ENCODE measurements around the gene ELK4.
A peak's percentile ranks its signal among the peaks of the same experiment; 100 is the strongest.

ELK4 gene

GRCh38 chr1:205630241-205630640 is 1.6 kb downstream of the ELK4 start:
- DNase-seq (ENCODE audit: low read depth): peak; percentile 54

- no peak for DNase-seq (ENCODE audit: low read depth)
These were observed 2.1 kb downstream of the ELK4 start for GRCh38 chr1:205629751-205630150.

DNA sequence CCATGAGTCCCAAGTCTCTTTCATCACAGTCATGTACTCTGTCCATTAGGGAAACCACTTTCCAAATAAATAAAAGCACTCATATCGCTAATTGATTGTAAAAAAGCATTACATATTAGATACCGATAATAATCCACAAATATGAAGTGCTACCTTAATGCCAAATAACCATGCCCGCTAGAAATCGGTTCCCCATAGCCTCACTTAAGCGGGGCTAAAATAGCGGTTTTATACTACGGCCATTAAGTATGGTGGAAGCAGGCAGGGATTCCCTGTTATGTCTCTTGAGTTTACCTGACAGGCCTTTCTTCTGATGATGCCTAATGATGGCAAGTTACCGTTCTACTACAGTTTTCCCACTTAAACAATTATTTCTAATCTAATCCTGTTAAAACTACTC is 3.9 kb downstream of the ELK4 start:
- no peak for DNase-seq (ENCODE audit: low read depth)

DNA sequence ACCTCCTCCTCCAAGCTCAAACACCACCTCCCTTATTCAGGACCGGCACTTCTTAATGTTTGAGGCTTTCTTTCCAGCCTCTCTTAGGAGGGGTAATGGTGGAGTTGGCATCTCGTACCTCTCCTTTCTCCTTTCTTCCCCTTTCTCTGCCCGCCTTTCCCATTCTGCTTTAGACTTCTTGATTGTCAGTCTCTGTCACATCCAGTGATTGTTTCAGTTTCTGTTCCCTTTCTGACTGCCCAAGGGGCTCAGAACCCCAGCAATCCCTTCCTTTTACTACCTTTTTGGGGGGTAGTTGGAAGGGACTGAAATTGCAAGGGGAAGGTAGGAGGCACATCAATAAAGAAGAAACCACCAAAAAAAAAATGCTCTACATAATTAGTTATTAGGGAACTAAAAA is 5.6 kb downstream of the ELK4 start:
- no peak for DNase-seq (ENCODE audit: low read depth)

DNA sequence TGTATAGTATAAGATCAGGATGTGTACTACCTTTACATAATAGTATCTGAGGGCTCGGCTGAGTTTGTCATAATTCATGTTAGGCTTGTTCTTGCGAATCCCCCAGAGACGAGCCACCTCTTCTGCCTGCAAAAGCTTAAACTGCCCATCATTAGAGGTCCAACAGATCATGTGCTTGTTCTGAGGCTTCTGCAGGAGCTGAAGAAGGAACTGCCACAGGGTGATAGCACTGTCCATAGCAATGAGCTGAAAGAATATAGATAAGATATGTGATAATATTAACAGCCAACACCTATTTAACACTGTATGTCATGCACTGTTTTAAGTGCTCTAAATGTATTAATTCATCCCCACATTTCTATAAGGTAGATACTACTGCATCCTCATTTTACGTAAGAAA is 8.2 kb downstream of the ELK4 start:
- DNase-seq (ENCODE audit: low read depth): no peak

- no peak for DNase-seq (ENCODE audit: low read depth)
These were observed 11.5 kb downstream of the ELK4 start for GRCh38 chr1:205620269-205620668.

DNA sequence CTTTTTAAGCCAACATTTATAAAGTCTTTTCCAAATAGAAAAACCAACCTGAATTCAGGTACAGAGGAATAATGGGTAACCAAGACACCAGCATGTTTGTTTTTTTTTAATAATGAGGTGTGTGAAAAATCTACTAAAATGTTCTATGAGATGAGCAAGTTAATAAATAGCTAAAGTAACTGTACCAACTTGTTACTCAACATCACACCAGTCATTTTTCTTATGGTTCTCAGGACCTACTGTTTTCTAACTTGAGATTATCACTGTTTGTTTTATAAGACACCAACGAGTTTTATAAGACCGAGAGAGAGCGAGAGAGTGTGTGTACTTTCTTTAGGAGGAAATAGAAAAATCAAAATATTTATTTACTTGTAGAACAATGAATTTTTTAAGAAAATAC is 12.4 kb downstream of the ELK4 start:
- DNase-seq (ENCODE audit: low read depth): no peak

- no peak for DNase-seq (ENCODE audit: low read depth)
These were observed 15.1 kb downstream of the ELK4 start for GRCh38 chr1:205616563-205617293.

DNA sequence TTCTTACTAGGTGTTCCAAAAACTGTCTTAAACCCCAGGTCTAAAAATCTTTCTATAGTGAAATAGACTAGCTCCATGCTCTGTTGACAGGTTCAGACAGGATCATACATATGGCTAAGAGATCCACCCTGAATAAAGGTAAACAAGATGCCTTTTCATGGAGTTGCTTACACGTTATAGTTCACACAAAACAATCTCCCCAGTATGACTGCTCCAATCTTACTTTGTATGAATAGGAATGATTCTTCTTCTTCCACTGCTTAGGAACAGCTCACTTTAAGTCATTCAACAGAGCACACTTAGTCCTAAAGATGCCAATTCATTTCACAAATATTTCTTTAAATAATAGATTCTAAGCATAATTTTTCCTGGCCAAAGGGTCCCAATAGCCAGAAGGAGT is 16.0 kb downstream of the ELK4 start:
- DNase-seq (ENCODE audit: low read depth): no peak

DNA sequence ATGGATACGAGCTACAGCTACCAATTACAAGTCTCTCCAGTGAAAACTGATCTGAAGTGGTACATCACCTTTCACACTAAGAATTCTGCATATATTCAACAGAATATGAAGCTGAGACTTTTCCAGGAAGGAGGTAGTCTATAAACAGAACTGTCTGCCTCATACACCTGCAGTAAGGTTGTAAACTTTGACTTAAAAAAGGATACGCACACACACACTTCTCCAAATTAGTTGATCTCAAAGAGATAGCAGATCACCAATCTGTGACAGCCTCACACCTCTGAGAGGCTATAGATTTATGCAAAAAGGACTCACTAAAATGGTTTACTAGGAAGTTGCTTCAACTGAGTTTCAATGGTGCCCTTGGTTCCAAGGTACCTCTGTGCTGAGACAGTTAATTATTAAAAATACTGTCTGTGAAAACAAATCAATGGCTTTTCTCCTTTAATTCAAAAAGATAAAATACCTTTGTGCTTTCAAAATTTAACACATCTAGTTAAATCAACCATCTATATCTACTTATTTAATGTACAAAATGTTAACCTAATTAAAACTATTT is 17.9 kb downstream of the ELK4 start:
- DNase-seq (ENCODE audit: low read depth): no peak

DNA sequence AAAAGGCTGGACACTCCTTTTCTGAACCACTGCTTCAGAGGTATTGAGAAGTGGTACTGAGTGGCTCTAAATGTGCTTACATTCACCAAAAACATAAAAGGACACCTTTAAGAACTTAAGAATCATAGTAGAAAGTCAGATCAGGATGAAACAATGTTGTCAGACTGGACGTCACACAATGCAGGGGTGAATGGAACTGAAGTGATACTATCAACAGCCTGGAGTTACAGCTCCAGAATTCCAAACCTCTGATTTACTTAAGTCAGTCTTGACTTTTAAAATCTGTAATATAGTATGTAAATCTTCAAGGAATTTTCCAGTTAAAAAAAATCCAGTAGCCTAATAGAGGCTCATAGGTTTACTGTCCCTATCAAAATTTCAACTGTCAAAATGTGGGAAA is 19.3 kb downstream of the ELK4 start:
- no peak for DNase-seq (ENCODE audit: low read depth)

- no peak for DNase-seq (ENCODE audit: low read depth)
These were observed 19.7 kb downstream of the ELK4 start for GRCh38 chr1:205612104-205612503.

DNA sequence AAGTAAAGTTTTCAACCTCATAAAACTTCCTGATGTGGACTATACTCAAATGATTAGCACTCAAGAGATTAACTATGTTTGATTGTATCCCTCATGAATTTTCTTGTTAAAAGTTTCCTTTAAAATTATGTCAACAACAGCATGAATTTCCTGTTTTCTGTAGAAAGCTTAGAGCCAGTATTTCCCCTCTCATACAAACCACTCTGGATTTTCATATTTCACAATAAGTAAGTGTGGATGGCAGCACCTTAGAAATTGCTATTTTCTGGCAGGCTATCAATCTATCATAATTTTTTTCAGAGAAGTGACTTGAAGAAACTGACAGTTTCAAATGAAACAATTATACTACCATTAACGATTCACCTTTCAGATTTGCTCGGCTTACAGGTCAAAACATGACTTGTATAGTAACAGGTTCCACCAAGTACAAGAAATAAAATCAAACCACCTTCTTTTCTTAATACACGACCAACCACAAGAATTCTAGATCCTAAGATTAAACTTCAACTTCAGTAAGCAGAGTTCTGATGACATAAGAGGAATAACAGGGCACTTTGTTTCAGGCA is 20.8 kb downstream of the ELK4 start:
- peak; percentile 17 for DNase-seq (ENCODE audit: low read depth)

- peak; percentile 57 for DNase-seq (ENCODE audit: low read depth)
These were observed 21.8 kb downstream of the ELK4 start for GRCh38 chr1:205610036-205610435.

- no peak for DNase-seq (ENCODE audit: low read depth)
These were observed 26.8 kb downstream of the ELK4 start for GRCh38 chr1:205604825-205605505.

GRCh38 chr1:205604059-205604458 is 27.8 kb downstream of the ELK4 start:
- DNase-seq (ENCODE audit: low read depth): no peak

- DNase-seq (ENCODE audit: low read depth): no peak
These were observed 30.6 kb downstream of the ELK4 start for GRCh38 chr1:205601205-205601604.

DNA sequence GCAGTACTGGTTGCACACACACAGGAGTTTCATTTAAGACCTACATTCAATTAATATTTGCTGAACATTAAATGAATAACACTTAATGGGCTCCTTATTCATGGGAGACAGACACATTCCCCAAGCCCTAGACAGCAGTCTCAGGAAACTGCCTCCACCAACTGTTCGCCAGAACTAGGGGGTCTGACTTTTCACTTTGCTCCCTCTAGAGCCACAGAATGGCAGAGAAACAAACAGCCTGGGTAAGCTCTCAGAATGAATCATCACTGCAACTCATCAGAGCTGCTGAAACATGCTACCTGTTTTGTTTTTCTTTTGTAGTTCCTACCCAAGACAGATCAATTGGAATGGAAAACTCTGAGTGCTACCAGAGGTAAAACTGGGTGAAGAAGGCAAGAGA is 31.7 kb downstream of the ELK4 start:
- peak; percentile 81 for DNase-seq (ENCODE audit: low read depth)

GRCh38 chr1:205599669-205600042 is 32.2 kb downstream of the ELK4 start:
- no peak for DNase-seq (ENCODE audit: low read depth)

GRCh38 chr1:205598841-205599668 is 32.8 kb downstream of the ELK4 start:
- peak; percentile 89 for DNase-seq (ENCODE audit: low read depth)

GRCh38 chr1:205597691-205598314 is 34.0 kb downstream of the ELK4 start:
- no peak for DNase-seq (ENCODE audit: low read depth)

GRCh38 chr1:205596876-205597275 is 34.9 kb downstream of the ELK4 start:
- DNase-seq (ENCODE audit: low read depth): no peak
